H1 (cell line): ENCODE measurements around the gene ACTR1A.

Experiments
- CHD2 ChIP-seq: IDR thresholded peaks from 2 replicates; pipeline ENCODE4 v1.6.1; 2012; ENCODE audit warnings: low read length, improper control_type of control experiment
- CTCF ChIP-seq, 3 experiments: IDR thresholded peaks; 1 replicate in 2 of 3; 2 replicates in 1 of 3; pipeline versions ENCODE4 v1.5.1 to v1.6.1; 2011; ENCODE audit warnings: low read length in 3 of 3, mild to moderate bottlenecking in 3 of 3, inconsistent platforms in 2 of 3, low read depth in 1 of 3, moderate library complexity in 1 of 3; ENCODE audit not compliant: insufficient read depth in 1 of 3; ENCODE audit errors: control extremely low read depth in 1 of 3
- HDAC2 ChIP-seq, 2 experiments: fragments of 300-600 bp in 1 of 2; sonication (generic) in 1 of 2; IDR thresholded peaks; 2 replicates each; pipeline ENCODE4 v1.6.1; 2011 to 2012; ENCODE audit warnings: low read depth in 2 of 2, low read length in 2 of 2, mild to moderate bottlenecking in 2 of 2, moderate library complexity in 2 of 2, borderline replicate concordance in 1 of 2, inconsistent platforms in 1 of 2
- SP1 ChIP-seq: IDR thresholded peaks from 2 replicates; pipeline ENCODE4 v1.6.1; 2011; ENCODE audit warnings: low read depth, low read length

DNA sequence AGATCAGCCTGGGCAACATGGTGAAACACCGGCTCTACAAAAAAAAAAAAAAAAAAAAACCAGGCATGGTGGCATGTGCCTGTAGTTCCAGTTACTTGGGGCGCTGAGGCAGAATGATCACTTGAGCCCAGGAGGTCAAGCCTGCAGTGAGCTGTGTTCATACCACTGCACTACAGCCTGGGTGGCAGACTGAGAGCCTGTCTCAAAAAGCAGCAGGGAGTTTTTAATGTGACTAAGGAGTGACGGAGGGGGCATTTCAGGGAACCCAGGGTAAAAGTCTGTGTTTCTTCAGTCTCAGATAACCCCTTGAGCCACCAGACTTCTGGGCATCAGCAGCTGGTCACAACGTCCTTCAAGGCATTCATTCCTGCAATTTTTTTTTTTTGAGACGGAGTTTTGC, 49.0 kb downstream of the ACTR1A start:
- TF ChIP-seq SP1 (no peak), CTCF (IDR thresholded peaks at IDR 0.05; ENCODE audit: control extremely low read depth in 1 of 3, insufficient read depth in 1 of 3, low read depth in 1 of 3, low read length in 3 of 3) (no peak), CHD2 (no peak), HDAC2 (IDR thresholded peaks at IDR 0.05; ENCODE audit: borderline replicate concordance in 1 of 2, low read depth in 2 of 2, low read length in 2 of 2) (no peak)
